ENCODE data around the gene ACADM.

DNA sequence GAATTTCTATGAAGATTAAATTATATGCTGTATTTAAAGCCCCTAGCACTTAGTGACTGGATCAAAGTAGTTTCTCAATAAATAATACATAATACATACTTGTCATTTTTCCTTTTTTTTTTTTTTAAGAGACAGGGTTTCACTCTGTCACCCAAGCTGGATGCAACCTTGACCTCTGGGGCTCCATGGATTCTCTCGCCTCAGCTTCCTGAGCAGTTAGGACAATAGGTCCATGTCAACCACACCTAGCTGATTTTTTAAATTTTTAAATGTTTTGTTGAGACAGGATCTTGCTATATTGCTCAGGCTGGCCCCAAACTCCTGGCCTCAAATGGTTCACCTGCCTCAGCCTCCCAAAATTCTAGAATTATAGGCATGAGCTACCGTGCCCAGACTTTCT, 5.9 kb downstream of the ACADM start:
- TF ChIP-seq FOXM1 (IDR thresholded peaks at IDR 0.05; ENCODE audit: low read depth) (no peak), MAX (IDR thresholded peaks at IDR 0.05; ENCODE audit: low read depth) (no peak), CTCF (IDR thresholded peaks at IDR 0.05) (no peak), REST (IDR thresholded peaks at IDR 0.05; ENCODE audit: low read depth, low read length) (no peak), NFIC (IDR thresholded peaks at IDR 0.05; ENCODE audit: borderline replicate concordance) (no peak), POLR2AphosphoS5 (IDR thresholded peaks at IDR 0.05; ENCODE audit: low read depth, low read length) (no peak), TAF1 (IDR thresholded peaks at IDR 0.05; ENCODE audit: borderline replicate concordance, low read depth, low read length) (no peak), FOSL2 (IDR thresholded peaks at IDR 0.05; ENCODE audit: borderline replicate concordance, low read depth) (no peak), RCOR1 (IDR thresholded peaks at IDR 0.05; ENCODE audit: low read length) (no peak)
- TF ChIP-seq, protein P1, sequence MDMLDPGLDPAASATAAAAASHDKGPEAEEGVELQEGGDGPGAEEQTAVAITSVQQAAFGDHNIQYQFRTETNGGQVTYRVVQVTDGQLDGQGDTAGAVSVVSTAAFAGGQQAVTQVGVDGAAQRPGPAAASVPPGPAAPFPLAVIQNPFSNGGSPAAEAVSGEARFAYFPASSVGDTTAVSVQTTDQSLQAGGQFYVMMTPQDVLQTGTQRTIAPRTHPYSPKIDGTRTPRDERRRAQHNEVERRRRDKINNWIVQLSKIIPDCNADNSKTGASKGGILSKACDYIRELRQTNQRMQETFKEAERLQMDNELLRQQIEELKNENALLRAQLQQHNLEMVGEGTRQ (IDR thresholded peaks at IDR 0.05; ENCODE audit: borderline replicate concordance, low read depth, low read length), result no peak
